Skin of body (tissue), 2 donors: ENCODE measurements around the gene JADE3. TPM values are rescaled to one million over a fixed set of nuclear protein-coding genes. Genes with fewer than 3 reads are reported as not detected.
A peak's percentile ranks its signal among the peaks of the same experiment; 100 is the strongest.

Source experiments
- DNase-seq: peaks from one replicate; lab custom pipeline; 2025; lab: John Stamatoyannopoulos, UW
- total RNA-seq: library from RNA; depleted of rRNA; stranded (reverse); fragments of >200 nt; gene quantifications from one replicate; pipeline ENCODE4 v1.2.3, GENCODE V29; 2014

Gene JADE3
- total RNA-seq, 1 donor from 2014 or later, result 7.7 TPM

DNA sequence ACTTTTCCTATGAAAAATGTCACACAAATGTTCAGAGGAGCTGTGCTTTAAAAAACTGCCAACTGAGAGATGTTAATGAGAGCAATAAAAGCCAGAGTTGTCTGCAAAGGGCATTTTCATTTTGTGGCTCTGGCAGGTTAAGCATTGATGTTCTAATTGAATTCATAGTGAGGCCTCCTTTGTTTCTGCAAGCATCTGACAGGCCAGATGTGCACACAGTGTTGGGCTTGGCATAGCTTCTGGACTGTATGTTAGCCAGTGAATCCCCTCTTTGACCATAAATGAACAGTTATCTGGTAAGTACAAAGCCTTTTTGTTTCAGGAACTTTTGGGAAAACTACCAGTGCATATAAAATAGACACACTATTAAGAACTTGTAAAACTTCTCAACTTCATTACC is 81.9 kb downstream of the JADE3 start:
- DNase-seq, result no peak

DNA sequence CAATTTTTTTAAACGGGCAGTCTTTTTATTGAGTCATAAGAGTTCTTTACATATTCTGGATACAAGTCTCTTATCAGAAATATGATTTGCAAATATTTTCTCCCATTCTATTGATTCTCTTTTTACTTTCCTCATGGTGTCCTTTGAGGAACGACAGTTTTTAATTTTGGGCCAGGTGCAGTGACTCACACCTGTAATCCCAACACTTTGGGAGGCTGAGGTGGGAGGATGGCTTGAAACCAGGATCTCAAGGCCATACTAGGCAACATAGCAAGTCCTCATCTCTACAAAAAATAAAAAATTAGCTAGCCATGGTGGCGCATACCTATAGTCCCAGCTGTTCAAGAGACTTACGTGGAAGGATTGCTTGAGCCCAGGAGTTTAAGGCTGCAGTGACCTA is 99.9 kb downstream of the JADE3 start:
- no peak for DNase-seq

DNA sequence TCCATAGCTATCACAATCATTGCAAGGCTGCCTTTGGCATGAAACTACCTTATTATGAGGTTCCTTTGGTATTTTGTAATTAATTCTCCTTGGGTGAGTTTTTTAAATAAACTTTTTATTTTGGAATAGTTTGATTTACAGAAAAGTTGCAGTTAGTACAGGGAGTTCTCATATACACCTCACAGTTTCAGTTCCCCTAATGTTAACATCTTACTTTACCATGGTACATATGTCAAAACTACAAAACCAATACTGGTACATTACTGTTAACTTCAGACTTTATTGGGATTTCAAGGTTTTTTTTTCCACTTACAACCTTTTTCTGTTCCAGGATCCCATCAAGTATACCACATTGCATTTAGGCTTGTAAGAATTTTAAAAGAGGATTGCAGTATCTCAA is 114.0 kb downstream of the JADE3 start:
- no peak for DNase-seq

DNA sequence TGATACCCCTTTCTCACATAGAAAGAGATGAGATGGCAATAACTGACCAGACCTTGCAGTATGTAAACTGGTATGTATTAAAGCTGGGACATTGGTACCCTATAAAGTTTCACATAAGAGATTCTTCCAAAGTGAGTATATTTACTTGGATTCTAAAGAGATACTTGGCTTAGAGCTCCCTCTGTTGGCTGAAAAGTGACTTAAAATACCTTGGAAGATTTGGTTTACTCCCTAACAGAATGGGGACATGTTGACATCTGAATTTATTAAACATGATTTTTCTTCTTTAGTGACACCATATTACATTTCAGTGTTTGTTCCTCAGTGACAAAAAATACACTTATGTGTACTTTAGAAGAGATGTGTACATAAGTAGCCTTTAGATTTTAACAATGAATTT is 118.1 kb downstream of the JADE3 start:
- peak; percentile 27 for DNase-seq

DNA sequence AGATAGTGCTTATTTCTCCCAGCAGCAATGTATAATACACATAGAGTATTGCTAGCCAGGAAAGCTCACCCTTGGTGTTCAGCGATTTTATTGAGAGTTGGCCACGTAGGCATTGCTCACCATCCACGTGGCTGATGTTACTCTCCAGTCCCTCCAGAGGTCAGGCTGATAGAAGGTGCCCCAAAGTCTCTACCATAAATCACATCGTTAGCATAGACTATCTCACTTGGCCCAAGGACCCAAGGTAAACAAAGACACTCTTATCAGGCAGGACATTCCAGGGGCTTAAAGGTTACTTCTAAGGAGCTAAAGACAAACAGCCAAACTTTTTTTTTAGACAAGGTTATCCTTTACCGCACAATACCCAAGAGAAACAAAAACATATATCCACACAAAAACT is 135.8 kb downstream of the JADE3 start:
- no peak for DNase-seq

DNA sequence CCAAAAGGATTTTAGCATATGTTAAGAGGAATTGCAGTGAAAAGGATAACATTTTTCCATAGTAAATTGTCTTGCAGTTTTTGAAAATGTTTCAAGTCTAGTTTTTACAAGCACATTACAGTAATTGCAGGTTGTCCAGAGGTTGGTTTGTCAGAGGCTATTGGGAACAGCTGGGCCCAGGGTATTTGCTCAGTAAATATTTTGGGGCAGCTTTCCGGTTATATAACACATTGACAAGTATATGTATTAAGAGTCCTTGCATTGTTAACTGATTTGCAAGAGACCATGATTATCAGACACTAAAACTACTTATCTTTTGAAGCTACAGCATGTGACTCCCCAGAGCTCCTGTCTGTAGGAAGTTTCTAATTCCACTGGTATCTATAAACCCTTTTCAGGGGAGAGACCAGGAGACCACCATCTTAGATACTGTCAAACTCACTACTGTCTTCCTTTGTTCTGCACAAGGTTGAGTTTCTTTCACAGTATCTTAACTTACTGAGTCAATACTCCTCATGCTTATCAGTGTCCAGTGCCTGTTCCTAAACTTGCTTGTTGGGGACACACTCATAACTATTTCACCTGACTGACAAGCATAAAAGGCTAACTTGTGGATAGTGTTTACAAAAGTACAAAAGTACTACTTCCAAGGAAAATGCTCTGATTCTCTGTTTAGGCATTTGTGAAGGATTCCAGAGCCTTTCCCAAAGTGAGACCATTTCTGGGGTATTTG is 147.1 kb downstream of the JADE3 start:
- DNase-seq, result no peak

DNA sequence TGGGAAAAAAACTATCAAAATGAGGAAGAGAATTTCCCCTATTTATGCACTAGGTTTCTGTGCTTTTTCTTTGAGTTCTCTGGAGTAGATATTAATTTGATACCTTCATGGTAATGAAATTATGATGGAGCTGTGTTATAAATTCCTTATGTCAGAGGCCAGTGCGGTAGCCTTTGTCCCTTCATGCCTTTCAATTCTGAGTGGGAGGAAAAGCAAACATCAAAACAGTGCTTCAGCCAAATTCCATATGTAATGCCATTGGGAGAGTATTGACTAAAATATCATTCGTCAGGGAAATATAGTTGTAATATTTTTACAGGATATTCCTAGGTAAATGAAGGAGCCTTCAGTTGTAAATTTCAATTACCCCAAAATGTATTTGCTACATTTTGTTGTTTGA is 148.5 kb downstream of the JADE3 start:
- DNase-seq, result no peak

DNA sequence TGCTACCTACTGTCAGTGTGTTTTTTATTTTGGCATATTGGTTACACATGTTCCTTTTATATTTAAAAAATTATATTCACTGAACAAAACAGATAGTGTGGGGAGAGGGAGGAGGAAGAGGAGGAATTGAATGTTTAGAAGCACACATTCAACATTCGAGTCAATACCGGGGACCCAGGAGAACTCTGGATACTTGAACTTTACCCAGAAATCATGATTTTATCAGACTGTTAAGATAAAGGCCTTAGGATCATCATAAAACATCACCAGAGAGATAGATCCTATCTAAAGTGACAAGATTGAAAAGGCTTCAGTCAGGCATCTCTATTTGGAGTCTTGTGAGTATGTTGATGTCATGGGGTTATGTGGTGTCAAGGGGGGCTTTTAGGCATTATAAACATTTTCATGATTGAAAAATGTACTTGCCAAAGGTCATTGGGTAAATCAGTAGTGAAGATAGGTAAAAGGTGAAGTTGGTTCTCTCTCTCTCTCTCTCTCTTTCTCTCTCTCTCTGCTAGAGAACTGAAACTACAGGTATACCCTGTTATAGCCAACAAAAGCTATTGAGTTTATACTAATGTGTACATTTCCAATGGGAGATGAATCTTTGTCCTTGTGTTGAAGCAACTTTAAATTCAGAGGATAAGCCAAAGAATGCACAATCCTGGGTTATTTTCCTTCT is 149.2 kb downstream of the JADE3 start:
- DNase-seq, result no peak

DNA sequence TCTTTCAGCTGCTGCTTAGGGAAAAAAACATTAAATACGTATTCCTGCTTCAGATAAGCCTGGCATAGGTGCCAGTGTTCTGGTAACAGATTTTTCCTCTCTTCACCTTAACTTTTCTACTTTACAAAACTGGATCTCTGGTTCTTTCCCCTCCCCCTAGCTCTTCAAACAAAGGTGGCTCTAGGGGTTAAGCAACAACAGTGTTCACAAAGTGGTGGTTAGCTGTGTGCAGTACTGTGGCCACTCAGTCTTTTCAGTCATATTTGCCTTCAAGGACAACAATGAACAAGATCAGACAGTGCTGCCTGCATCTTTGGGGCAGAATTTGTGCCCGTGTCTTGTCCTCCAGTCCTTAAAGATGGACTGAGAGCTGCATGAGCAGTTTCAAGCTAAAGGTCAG is 151.0 kb downstream of the JADE3 start:
- no peak for DNase-seq

DNA sequence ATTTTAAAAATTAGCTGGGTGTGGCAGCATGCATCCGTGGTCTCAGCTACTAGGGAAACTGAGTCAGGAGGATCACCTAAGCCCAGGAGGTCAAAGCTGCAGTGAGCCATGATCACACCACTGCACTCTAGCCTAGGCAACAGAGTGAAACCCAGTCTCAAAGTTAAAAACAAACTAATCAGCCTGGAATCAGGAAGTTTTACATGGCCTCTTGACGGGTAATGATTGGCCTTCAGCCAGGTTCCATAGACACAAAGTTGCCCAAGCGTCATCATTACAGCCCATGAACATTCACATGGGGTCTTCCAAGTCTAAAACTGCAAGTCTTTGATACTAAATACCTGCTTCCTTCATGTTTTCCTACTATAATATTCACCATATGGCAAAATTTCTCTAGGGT is 156.0 kb downstream of the JADE3 start:
- no peak for DNase-seq

DNA sequence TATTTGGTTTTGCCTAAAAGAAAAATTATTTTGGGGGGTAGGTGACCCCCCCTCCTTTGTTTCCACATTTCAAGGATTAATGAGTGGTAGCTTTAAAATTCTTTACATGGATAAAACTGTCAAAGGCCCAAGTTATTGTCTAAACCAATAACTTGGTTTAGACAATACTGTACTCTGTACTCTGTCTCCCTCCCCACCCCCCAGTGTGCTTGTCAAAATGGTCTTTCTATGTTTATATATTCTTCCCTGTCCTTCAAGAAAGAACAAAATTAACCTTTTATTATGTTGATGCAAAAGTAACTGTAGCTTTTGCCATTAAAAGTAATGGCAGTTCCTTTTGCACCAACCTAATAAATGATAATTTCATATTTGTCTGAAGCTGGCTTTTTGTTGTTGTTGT is 156.5 kb downstream of the JADE3 start:
- DNase-seq, result no peak

DNA sequence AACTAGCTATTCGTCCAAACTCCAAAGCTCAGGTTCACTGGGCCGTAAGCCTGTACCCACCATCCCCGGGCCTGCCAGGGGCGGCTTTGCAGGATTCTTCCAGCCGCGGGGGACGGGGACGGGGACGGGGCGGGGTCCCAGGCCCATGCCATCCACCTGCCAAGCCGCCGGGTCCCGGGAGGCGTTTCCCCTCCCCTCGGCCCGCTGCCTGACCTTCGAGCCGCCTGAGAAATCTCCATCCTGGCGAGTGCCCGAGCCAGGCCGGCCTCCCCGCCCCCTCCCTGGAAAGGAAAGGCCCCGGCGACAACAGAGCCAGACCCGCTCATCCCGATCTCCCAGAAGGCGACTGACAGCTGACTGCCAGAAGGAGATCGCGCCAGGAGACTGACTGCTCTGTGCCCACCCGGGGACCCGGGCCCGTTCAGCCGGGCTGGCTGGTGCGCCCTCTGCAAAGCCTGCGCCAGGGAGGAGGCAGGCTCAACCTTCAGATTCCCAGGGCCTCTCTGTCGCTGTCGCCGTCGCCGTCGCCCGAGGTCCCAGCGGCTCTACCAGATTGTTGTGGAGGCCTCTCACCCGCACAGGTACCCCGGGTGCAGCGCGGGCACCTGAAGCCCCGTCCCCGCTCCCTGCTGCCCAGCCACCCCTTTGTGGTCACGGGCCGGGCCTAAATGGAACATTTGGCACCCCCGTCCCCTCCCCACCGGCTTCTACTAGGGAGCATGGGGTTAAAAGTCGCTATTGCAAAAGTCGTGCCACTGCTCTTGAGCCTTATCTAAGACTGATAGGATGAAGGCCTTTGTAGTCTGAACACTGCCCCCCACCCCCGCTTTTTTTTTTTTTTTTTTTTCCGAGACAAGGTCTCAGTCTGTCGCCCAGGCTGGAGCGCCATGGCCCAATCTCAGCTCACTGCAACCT is 166.2 kb downstream of the JADE3 start, which contains the start of gene RGN:
Gene RGN, plus strand, starts transcription at position 315 of the 915 bp plus-strand sequence. CDS start 2,702 bp downstream, outside the sequence.
- DNase-seq, result no peak

DNA sequence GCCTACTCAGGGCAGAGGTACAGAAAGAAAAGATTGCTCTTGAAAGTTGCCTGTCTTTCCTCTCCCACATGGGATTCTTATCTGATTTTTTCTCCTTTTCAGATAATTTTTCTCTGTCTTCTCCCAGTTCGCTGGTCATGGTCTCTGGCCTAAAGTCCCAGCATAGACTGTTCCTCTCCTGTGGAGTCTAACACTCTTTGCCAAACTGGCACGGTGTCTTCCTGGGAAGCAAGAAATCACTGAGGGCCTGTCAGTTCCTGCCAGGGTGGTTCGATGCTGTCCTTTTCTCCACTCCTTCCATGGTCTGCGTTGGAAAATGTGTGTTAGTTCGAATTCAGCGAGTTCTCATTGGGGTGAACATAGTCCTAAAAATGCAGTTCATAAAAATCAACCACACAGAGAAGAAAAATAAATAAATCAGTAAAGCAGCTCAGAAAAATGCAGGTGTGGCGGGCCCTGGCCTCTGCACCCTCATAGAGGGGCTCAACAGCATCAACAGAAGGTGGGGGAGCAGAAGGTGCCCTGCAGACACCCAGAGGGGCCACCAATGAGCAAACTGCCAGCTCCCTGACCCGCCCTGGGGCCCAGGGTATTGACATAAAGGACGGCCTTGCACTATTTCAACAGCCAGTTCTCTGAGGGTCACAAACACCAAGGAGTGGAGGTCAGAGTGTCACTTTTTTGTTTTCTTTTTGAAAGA is 168.1 kb downstream of the JADE3 start:
- no peak for DNase-seq

DNA sequence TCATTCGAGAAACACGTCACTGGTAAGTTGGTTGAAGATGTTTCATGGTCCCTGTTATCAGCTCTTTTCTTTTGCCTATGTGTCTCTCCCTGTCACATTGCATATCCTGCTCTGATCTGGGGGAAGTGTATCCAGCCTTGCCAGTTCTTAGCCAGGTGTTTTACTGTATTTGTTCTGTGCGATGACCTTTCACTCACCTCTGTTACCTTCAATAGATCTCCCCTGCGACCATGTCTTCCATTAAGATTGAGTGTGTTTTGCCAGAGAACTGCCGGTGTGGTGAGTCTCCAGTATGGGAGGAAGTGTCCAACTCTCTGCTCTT is 168.7 kb downstream of the JADE3 start:
- no peak for DNase-seq

DNA sequence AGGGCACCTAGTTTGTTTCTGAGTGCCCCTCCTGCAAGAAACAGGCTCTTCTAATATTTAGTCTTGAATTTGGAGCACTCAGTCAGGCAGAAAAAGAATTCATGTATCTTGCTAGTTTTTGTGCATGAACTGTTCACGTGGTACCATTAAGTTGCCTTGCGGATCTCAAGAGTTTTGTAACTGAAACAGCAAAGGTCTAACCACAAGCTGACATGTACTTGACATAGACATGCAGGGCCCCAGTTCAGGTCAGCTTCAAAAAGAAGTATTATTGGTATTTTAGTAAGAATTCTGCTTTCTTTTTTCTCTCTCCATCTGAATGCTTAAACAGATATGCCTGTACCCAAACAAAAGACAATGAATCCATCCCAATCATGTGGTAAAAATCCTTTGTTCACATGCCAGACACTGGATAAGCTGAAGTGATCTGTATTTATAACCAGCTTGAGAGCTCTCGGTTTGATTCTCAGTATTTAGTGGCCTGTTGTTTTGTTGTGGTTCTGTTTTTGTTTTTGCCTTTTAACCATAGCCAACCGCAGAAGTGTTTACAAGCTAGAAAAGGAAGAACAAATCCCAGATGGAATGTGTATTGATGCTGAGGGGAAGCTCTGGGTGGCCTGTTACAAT is 179.0 kb downstream of the JADE3 start:
- no peak for DNase-seq

DNA sequence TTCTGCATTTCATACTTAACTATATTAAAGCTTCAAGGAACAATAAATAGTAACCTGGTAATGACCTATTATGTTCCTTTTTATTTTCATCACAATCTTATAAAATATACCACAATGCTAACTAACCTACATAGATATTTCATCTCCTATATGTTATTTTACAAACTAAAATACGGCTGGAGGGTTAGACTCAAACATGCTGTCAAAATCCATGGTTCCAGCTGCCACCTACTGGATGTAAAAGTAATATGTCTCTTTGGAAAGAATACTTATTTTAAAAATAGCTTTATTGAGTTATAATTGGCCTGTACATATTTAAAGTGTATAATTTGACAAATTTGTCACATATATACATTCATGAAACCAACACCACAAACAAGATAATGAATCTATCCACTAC is 181.0 kb downstream of the JADE3 start:
- DNase-seq, result no peak

DNA sequence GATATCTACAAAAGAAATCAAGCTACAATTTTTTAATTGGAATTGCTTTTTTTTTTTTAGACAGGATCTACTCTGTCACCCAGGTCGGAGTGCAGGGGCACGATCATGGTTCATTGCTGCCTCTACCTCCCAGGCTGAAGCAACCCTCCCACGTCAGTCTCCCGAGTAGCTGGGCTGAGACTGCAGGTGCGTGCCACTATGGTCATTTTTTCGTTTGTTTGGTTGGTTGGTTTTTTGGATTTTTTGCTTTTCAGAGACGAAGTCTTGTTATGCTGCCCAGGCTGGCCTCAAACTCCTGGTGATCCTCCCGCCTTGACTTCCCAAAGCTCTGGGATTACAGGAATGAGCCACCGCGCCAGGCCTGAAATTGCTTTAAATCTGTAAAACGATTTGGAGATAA is 181.6 kb downstream of the JADE3 start:
- no peak for DNase-seq

DNA sequence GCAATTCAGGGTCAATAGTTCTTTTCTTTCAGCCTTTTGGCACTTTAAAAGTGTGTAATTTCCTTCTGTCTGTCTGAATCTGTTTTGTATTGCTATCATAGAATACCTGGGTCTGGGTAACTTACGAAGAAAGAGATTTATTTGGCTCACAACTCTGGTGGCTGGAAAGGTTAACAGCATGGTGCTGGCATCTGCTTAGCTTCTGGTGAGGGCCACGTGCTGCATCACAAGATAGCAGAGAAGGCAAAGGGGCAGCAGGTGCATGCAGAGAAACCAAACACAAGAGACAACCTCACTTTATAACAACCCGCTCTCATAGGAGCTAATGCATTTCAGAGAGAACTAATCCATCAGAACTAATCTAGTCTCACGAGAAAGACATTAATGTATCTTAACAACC is 184.8 kb downstream of the JADE3 start:
- DNase-seq, result no peak

DNA sequence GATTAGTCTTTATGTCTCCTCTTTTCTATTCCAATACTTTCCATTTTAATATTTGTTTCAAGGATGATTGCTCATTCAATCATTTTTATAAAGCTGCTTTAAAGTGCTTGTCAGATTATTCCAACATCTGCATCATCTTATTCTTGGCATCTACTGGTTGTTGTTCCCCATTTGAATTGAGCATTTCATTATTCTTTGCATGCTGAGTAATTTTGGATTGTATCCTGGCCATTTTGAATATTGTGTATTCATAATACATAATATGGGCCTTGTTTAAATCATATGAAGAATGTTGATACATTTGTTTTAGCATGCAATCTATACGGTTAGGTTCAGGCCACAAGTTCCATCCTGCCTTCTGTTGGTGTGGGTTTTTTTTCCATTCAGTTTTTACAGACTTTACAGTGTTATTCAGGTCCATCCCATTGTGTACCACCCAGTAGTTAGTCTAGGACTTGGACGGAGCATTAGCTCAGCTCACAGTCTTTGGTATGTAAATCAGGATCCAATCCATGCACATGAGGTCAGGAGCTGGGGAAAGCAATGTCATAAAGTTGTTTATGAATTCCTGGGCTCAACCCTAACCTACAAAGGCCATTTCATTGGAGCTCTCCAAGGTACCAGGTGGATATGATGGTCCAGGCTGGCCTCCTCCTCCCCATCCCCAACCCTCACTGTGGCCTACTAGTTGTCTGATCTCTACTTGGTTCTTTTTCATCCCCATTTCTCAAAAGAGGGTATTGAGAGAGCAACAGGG is 186.3 kb downstream of the JADE3 start:
- DNase-seq, result no peak

DNA sequence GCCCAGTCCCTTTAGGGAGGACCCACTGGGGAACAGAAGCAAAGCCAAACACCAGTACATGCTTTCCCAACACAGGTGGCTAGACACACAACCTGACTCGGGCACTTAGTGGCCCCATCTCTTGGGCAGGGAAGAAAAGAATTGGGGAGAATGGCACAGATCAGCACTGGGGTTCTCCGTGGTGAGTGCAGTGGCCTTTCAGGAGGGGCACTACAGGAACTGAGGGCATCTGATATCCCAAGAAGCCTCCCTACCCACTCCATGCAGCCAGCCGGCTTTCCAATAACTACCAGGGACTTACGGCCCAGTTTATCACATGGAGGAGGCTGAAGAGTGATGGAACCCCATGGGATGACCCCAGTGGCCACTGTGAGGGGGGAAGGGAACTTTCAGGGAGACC is 189.0 kb downstream of the JADE3 start:
- DNase-seq, result no peak
